ENCODE measurements around the gene REC114. TPM values are rescaled to one million over a fixed set of nuclear protein-coding genes. Genes with fewer than 3 reads are reported as not detected.
A peak's percentile ranks its signal among the peaks of the same experiment; 100 is the strongest.

Gene REC114
- total and polyA plus RNA-seq, 12 donors: 0.28 to 0.62 (median 0.44) TPM; not detected in 8

- Histone ChIP-seq H3K4me3 (no peak overlapping the region), H3K36me3 (no peaks in the 10 kb centered on the region), H3K9me3 (peaks cover 0 to 8% (median 0%) of the 10 kb centered on the region in 11 donors), H3K27me3 (no peaks in the 10 kb centered on the region), H3K27ac (no peak overlapping the region), H3K4me1 (peaks cover 0 to 95% (median 69%) of the 10 kb centered on the region in 9 donors)
- no peak for TF ChIP-seq CTCF (IDR thresholded peaks at IDR 0.05)
- no peak for DNase-seq
- WGBS, 2 donors: 55 to 59% methylated on average over 2 of the region's 2 CpGs
- ATAC-seq: peak in 2 of 8 donors; percentile 37 to 48
- intact Hi-C loops (cut with DNase I): loop anchor here in 1 of 10 donors (5.0 kb wide), 1 partner anchor 37 kb away; no protein-coding TSS in a partner anchor
Measured at GRCh38 chr15:73608941-73609340, 166.0 kb downstream of the REC114 start.

Other genes starting within 250 kb of the REC114 start
- 10 to 100 TPM in 4 of 10 donors, 1 to 10 TPM in 6; 4.1 to 24.9 (median 7.9) TPM for gene HCN4, start 74.2 kb upstream of the REC114 start, total RNA-seq
- 1 to 10 TPM; 2.2 to 4.4 TPM for gene HCN4, start 74.2 kb upstream of the REC114 start, polyA plus RNA-seq
- 100 to 1,000 TPM; 167 to 212 (median 188) TPM for gene NPTN, start 190.2 kb downstream of the REC114 start, total RNA-seq
- gene NPTN, start 190.2 kb downstream of the REC114 start, polyA plus RNA-seq: 100 to 1,000 TPM in 1 of 2 donors, 10 to 100 TPM in 1; 89.9 to 121 TPM
- gene CD276, start 241.2 kb downstream of the REC114 start, total RNA-seq: 10 to 100 TPM; 26.5 to 77.1 (median 38.1) TPM
- gene CD276, start 241.2 kb downstream of the REC114 start, polyA plus RNA-seq: 10 to 100 TPM; 34.2 to 45.1 TPM